ENCODE data around the gene MICALL2.

The MICALL2 gene

GRCh38 chr7:1388021-1388702 lies 71.1 kb downstream of the MICALL2 start:
- Histone ChIP-seq H3K27ac (ENCODE audit: low read length) (no peak overlapping the region), H3K9ac (ENCODE audit: low read depth, low read length) (no peak overlapping the region), H3K27me3 (ENCODE audit: insufficient read depth, low read length) (no peaks in the 10 kb centered on the region; the same call in 1 of the 2 replicates), H3K4me3 (ENCODE audit: low read length) (no peak overlapping the region), H3K4me1 (ENCODE audit: insufficient read depth, low read length) (no peaks in the 10 kb centered on the region), H3K9me3 (ENCODE audit: insufficient read depth, low read depth, low read length) (peaks cover 7% of the 10 kb centered on the region), H3K36me3 (ENCODE audit: insufficient read depth, low read depth, low read length) (no peaks in the 10 kb centered on the region)

- Histone ChIP-seq H3K9ac (ENCODE audit: low read depth, low read length) (no peak overlapping the region), H3K4me3 (ENCODE audit: low read length) (no peak overlapping the region), H3K36me3 (ENCODE audit: insufficient read depth, low read depth, low read length) (no peaks in the 10 kb centered on the region), H3K4me1 (ENCODE audit: insufficient read depth, low read length) (no peaks in the 10 kb centered on the region), H3K27ac (ENCODE audit: low read length) (no peak overlapping the region), H3K9me3 (ENCODE audit: insufficient read depth, low read depth, low read length) (peaks cover 7% of the 10 kb centered on the region), H3K27me3 (ENCODE audit: insufficient read depth, low read length) (no peaks in the 10 kb centered on the region; the same call in 1 of the 2 replicates)
Observed at GRCh38 chr7:1387261-1387660, 72.0 kb downstream of the MICALL2 start.

- Histone ChIP-seq H3K9me3 (ENCODE audit: insufficient read depth, low read depth, low read length) (peaks cover 7% of the 10 kb centered on the region), H3K4me3 (ENCODE audit: low read length) (no peak overlapping the region), H3K36me3 (ENCODE audit: insufficient read depth, low read depth, low read length) (no peaks in the 10 kb centered on the region), H3K27ac (ENCODE audit: low read length) (no peak overlapping the region), H3K27me3 (ENCODE audit: insufficient read depth, low read length) (no peaks in the 10 kb centered on the region; the same call in 1 of the 2 replicates), H3K4me1 (ENCODE audit: insufficient read depth, low read length) (no peaks in the 10 kb centered on the region), H3K9ac (ENCODE audit: low read depth, low read length) (no peak overlapping the region)
Observed at GRCh38 chr7:1386623-1387220, 72.5 kb downstream of the MICALL2 start.

GRCh38 chr7:1385809-1386622 lies 73.3 kb downstream of the MICALL2 start:
- Histone ChIP-seq H3K27me3 (ENCODE audit: insufficient read depth, low read length) (no peaks in the 10 kb centered on the region), H3K36me3 (ENCODE audit: insufficient read depth, low read depth, low read length) (no peaks in the 10 kb centered on the region), H3K4me3 (ENCODE audit: low read length) (no peak overlapping the region), H3K9ac (ENCODE audit: low read depth, low read length) (no peak overlapping the region), H3K4me1 (ENCODE audit: insufficient read depth, low read length) (no peaks in the 10 kb centered on the region), H3K9me3 (ENCODE audit: insufficient read depth, low read depth, low read length) (no peaks in the 10 kb centered on the region), H3K27ac (ENCODE audit: low read length) (no peak overlapping the region)

- no peaks in the 10 kb centered on the region for H3K36me3 ChIP-seq (ENCODE audit: insufficient read depth, low read depth, low read length)
- no peak overlapping the region for H3K27ac ChIP-seq (ENCODE audit: low read length)
- H3K9ac ChIP-seq (ENCODE audit: low read depth, low read length): no peak overlapping the region
- H3K9me3 ChIP-seq (ENCODE audit: insufficient read depth, low read depth, low read length): no peaks in the 10 kb centered on the region
- H3K4me1 ChIP-seq (ENCODE audit: insufficient read depth, low read length): no peaks in the 10 kb centered on the region
- H3K4me3 ChIP-seq (ENCODE audit: low read length): no peak overlapping the region
- peaks cover 1% of the 10 kb centered on the region; the same call in 1 of the 2 replicates for H3K27me3 ChIP-seq (ENCODE audit: insufficient read depth, low read length)
Observed at GRCh38 chr7:1385086-1385808, 74.0 kb downstream of the MICALL2 start.
